ENCODE results near the gene CRIP3. TPM values are rescaled to one million over a fixed set of nuclear protein-coding genes. Genes with fewer than 3 reads are reported as not detected.

The CRIP3 gene
- total and polyA plus RNA-seq, 2 of the 13 experiments (the other 11 are each of a cell fraction or from before 2014, with no cell fraction given): 6.3 to 9.3 TPM

DNA sequence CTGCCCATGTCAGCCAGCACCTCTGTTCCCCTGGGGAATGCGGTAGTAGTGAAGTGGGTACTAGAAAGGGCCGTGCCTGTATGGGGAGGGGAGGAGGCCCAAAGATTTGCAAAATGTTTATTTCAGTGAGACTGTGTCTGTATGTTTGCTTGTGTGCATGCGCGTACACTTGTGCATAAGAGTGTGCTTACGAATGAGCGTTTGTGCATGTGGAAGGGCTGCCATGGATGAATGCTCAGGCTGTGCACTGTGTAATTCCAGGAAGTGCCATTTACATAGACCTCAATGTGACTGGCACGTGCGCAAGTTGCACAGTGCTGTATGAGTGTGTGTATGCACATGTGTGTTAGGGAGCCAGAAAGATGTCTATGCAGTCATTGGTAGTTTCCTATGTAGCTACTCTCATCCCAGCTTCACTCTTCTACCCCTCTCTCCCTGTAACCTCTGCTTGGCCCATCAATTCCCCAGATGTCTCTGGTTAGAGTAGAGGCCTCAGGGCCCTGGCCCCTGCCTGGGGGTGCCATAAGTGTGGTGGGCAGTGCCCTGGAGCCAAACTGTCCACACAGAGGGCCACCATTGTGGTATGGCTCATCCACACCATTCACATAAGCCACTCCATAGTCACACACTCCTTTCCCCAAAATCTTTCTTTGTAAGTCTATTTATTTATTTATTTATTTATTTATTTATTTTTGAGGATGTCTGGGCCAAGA is 37.4 kb downstream of the CRIP3 start (continued):
- TF ChIP-seq ZNF138 (CRISPR knock-in tag; IDR thresholded peaks at IDR 0.05; ENCODE audit: low read depth) (no peak), ZBTB38 (CRISPR knock-in tag; IDR thresholded peaks at IDR 0.05) (peak; percentile 89; the same call in 1 of the 2 replicates), ZNF550 (CRISPR knock-in tag; IDR thresholded peaks at IDR 0.05; ENCODE audit: borderline replicate concordance) (0 out of 2 replicates have a peak, but pooled peaks have one; percentile 48), ZNF619 (CRISPR knock-in tag; IDR thresholded peaks at IDR 0.05) (0 out of 2 replicates have a peak, but pooled peaks have one; percentile 72), ZNF512B (CRISPR knock-in tag; IDR thresholded peaks at IDR 0.05; ENCODE audit: borderline replicate concordance) (peak; percentile 73; the same call in 1 of the 2 replicates), NFYC (CRISPR knock-in tag; IDR thresholded peaks at IDR 0.05) (no peak), ZNF326 (CRISPR knock-in tag; IDR thresholded peaks at IDR 0.05; ENCODE audit: borderline replicate concordance) (0 out of 2 replicates have a peak, but pooled peaks have one; percentile 80), ZNF652 (CRISPR knock-in tag; IDR thresholded peaks at IDR 0.05; ENCODE audit: borderline replicate concordance, low read depth) (no peak), ZBTB42 (CRISPR knock-in tag; IDR thresholded peaks at IDR 0.05) (no peak)
- TF ChIP-seq, protein P1, sequence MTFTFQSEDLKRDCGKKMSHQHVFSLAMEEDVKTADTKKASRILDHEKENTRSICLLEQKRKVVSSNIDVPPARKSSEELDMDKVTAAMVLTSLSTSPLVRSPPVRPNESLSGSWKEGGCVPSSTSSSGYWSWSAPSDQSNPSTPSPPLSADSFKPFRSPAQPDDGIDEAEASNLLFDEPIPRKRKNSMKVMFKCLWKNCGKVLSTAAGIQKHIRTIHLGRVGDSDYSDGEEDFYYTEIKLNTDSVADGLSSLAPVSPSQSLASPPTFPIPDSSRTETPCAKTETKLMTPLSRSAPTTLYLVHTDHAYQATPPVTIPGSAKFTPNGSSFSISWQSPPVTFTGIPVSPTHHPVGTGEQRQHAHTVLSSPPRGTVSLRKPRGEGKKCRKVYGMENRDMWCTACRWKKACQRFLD (CRISPR knock-in tag; IDR thresholded peaks at IDR 0.05; ENCODE audit: borderline replicate concordance): no peak
- TF ChIP-seq, protein P2, sequence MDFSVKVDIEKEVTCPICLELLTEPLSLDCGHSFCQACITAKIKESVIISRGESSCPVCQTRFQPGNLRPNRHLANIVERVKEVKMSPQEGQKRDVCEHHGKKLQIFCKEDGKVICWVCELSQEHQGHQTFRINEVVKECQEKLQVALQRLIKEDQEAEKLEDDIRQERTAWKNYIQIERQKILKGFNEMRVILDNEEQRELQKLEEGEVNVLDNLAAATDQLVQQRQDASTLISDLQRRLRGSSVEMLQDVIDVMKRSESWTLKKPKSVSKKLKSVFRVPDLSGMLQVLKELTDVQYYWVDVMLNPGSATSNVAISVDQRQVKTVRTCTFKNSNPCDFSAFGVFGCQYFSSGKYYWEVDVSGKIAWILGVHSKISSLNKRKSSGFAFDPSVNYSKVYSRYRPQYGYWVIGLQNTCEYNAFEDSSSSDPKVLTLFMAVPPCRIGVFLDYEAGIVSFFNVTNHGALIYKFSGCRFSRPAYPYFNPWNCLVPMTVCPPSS (IDR thresholded peaks at IDR 0.05): no peak
- TF ChIP-seq, protein P3, sequence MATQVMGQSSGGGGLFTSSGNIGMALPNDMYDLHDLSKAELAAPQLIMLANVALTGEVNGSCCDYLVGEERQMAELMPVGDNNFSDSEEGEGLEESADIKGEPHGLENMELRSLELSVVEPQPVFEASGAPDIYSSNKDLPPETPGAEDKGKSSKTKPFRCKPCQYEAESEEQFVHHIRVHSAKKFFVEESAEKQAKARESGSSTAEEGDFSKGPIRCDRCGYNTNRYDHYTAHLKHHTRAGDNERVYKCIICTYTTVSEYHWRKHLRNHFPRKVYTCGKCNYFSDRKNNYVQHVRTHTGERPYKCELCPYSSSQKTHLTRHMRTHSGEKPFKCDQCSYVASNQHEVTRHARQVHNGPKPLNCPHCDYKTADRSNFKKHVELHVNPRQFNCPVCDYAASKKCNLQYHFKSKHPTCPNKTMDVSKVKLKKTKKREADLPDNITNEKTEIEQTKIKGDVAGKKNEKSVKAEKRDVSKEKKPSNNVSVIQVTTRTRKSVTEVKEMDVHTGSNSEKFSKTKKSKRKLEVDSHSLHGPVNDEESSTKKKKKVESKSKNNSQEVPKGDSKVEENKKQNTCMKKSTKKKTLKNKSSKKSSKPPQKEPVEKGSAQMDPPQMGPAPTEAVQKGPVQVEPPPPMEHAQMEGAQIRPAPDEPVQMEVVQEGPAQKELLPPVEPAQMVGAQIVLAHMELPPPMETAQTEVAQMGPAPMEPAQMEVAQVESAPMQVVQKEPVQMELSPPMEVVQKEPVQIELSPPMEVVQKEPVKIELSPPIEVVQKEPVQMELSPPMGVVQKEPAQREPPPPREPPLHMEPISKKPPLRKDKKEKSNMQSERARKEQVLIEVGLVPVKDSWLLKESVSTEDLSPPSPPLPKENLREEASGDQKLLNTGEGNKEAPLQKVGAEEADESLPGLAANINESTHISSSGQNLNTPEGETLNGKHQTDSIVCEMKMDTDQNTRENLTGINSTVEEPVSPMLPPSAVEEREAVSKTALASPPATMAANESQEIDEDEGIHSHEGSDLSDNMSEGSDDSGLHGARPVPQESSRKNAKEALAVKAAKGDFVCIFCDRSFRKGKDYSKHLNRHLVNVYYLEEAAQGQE (IDR thresholded peaks at IDR 0.05; ENCODE audit: borderline replicate concordance in 1 of 2, low read depth in 1 of 2, low read length in 2 of 2): no peak
- TF ChIP-seq, protein P4, sequence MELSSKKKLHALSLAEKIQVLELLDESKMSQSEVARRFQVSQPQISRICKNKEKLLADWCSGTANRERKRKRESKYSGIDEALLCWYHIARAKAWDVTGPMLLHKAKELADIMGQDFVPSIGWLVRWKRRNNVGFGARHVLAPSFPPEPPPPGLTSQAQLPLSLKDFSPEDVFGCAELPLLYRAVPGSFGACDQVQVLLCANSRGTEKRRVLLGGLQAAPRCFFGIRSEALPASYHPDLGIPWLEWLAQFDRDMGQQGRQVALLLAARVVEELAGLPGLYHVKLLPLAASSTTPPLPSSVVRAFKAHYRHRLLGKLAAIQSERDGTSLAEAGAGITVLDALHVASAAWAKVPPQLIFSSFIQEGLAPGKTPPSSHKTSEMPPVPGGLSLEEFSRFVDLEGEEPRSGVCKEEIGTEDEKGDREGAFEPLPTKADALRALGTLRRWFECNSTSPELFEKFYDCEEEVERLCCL (CRISPR knock-in tag; IDR thresholded peaks at IDR 0.05; ENCODE audit: borderline replicate concordance): 0 out of 2 replicates have a peak, but pooled peaks have one; percentile 88
- TF ChIP-seq, protein P5, sequence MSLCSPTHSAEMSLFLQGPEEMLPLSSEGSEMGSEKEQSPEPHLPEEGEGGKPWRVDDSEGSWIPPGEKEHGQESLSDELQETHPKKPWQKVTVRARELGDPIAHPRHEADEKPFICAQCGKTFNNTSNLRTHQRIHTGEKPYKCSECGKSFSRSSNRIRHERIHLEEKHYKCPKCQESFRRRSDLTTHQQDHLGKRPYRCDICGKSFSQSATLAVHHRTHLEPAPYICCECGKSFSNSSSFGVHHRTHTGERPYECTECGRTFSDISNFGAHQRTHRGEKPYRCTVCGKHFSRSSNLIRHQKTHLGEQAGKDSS (CRISPR knock-in tag; IDR thresholded peaks at IDR 0.05; ENCODE audit: borderline replicate concordance, low read depth): 0 out of 2 replicates have a peak, but pooled peaks have one; percentile 5
